NB4 (cell line): Measurements from ENCODE around the gene PLA2G2C.

Source experiments
- DNase-seq: peaks from one replicate; pipeline ENCODE4 v3.0.0; 2010; ENCODE audit warnings: low read depth
- H3K4me3 ChIP-seq: one replicate; pipeline ENCODE4 v1.5.1; 2011; ENCODE audit warnings: mild to moderate bottlenecking, low read depth, low read length, moderate library complexity
- MYC ChIP-seq: IDR thresholded peaks from 2 replicates; pipeline ENCODE4 v1.6.1; 2011; ENCODE audit warnings: low read depth, low read length
- POLR2A ChIP-seq: IDR thresholded peaks from 2 replicates; pipeline ENCODE4 v1.6.1; 2011; ENCODE audit warnings: mild to moderate bottlenecking; ENCODE audit not compliant: insufficient read length; ENCODE audit errors: extremely low read depth
- TF ChIP-seq, protein P1 (sequence below): IDR thresholded peaks from 2 replicates; pipeline ENCODE4 v1.6.1; 2011; ENCODE audit warnings: low read depth, low read length
- TF ChIP-seq, protein P2 (sequence below): IDR thresholded peaks from one replicate; pipeline ENCODE4 v1.5.1; 2012; ENCODE audit warnings: low read depth, low read length

PLA2G2C gene

DNA sequence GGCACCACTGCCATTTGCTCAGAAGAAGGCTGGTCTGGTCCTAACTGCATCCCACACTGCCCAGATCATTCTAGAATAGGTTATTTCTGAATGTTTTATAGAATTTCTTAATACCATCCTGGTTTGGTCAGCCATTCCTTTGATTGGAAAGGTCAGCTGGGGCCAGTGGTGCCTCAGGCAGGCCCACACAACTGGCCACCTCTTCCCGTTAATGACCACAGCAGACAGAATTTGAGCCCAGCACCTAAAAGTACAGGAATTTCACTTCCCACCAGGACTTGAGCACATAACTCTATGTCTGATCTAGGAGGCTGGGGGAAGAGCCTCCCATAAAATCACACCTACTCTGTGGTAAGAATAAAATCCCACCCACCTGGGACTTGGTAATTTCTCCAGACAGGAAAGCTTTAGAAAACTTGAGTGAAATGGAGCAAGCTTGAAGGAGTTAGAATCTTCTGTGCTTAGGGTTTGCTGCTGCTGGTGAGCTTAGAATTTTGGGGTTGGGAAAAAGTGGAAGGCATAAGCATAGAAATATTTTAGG is 6.6 kb upstream of the PLA2G2C start:
- no peak overlapping the region for H3K4me3 ChIP-seq
- DNase-seq: no peak

DNA sequence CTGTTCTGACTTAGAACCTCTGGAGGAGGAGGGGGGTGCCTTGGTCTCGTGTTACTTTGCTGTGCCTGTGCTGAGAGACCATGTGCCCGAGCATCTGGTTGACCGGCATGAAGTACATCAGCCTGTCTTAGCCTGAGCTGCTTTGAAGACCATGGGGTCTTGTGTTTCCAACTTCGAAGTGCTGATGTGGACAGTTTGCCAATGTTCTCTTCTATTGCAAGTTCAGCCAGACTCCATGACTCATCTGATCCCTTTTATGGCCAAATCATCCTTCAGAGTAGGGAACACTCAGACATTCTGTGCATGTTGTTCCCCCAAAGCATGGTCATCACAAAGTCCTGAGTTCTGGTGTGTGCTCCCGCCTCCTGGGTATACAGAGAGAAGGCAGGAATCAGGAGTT is 6.0 kb upstream of the PLA2G2C start:
- DNase-seq: no peak
- no peak overlapping the region for H3K4me3 ChIP-seq
- TF ChIP-seq, protein P1, sequence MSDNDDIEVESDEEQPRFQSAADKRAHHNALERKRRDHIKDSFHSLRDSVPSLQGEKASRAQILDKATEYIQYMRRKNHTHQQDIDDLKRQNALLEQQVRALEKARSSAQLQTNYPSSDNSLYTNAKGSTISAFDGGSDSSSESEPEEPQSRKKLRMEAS: 0 out of 2 replicates have a peak, but pooled peaks have one; percentile 5
- TF ChIP-seq MYC: no peak

More for the DNA sequence above, 6.6 kb upstream of the PLA2G2C start:
- TF ChIP-seq, protein P2, sequence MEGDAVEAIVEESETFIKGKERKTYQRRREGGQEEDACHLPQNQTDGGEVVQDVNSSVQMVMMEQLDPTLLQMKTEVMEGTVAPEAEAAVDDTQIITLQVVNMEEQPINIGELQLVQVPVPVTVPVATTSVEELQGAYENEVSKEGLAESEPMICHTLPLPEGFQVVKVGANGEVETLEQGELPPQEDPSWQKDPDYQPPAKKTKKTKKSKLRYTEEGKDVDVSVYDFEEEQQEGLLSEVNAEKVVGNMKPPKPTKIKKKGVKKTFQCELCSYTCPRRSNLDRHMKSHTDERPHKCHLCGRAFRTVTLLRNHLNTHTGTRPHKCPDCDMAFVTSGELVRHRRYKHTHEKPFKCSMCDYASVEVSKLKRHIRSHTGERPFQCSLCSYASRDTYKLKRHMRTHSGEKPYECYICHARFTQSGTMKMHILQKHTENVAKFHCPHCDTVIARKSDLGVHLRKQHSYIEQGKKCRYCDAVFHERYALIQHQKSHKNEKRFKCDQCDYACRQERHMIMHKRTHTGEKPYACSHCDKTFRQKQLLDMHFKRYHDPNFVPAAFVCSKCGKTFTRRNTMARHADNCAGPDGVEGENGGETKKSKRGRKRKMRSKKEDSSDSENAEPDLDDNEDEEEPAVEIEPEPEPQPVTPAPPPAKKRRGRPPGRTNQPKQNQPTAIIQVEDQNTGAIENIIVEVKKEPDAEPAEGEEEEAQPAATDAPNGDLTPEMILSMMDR: no peak
- TF ChIP-seq, protein P1: no peak
- TF ChIP-seq MYC: no peak
- no peak for TF ChIP-seq POLR2A

DNA sequence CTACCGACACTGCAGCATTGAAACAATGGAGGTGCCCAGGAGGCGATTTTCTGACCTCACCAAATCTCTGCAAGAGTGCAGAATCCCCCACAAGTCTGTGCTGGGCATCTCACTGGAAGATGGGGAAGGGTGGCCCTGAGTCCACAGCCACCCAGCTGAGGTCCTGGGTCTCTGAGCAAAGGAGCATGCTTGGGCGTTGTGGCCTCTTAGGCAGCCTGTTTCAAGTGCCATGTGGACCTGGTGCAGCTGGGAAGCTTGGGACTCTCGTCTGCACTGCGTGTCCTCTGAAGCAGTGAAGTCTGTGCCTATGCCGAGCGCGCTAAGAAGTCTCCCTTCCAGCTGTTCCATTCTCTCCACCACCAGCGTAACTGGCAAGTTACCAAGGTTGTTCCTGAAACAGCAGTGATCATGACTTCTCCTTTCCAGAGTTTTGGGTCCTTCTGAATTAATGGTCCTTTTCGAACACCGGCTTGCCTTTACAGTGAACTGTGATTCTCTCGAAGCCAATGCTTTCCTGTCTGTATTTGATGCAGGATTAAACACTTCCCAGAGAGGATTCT is 5.0 kb upstream of the PLA2G2C start:
- TF ChIP-seq MYC (no peak), POLR2A (no peak)
- TF ChIP-seq, protein P1: no peak
- TF ChIP-seq, protein P2: no peak
- no peak for DNase-seq
- no peak overlapping the region for H3K4me3 ChIP-seq

DNA sequence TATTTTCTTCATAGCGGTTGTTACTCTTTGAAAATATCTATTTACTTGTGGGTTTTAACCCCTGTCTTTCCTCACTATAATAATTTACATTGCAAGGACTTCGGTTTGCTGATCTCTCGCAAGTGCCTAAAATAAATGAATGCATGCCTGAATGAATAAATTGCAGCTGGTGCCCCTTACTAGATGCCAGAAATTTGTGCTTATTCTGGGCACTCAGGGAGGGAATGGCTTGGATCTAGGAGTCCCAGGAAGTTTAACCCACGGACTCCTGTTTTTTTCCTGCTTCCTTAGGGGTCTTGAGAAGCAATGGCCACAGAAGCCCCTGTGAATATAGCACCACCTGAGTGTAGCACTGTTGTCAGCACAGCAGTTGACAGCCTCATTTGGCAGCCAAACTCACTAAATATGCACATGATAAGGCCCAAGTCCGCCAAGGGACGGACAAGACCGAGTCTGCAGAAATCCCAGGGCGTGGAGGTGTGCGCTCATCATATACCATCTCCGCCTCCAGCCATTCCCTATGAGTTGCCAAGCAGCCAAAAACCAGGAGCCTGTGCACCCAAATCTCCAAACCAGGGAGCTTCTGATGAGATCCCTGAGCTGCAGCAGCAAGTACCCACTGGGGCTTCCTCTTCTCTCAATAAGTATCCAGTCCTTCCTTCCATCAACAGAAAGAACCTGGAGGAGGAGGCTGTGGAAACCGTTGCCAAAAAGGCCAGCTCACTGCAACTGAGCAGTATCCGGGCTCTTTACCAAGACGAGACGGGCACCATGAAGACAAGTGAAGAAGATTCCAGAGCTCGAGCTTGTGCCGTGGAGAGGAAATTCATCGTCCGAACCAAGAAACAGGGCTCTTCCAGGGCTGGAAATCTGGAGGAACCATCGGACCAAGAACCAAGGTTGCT is 4.2 kb upstream of the PLA2G2C start:
- no peak for DNase-seq
- no peak overlapping the region for H3K4me3 ChIP-seq
- TF ChIP-seq POLR2A: no peak
- TF ChIP-seq, protein P2: no peak
- TF ChIP-seq MYC: no peak
- TF ChIP-seq, protein P1: no peak

DNA sequence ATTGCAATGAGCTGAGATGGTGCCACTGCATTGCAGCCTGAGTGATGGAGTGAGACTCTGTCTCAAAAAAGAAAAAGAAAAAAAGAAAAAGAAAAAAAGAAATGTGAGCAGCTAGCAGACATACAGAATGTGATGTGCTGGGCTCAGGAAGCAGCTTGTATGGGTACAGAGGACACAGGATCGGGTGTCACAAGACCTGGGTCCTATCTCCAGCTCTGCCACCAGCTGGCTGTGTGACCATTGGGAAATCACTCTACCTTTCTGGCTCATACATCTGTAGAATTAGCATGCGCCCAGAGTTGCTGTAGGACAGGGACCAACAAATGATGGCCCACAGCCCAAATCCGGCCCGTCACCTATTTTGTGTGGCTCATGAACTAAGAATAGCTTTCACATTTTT is 3.3 kb upstream of the PLA2G2C start:
- no peak overlapping the region for H3K4me3 ChIP-seq
- DNase-seq: no peak
- TF ChIP-seq, protein P2: no peak
- TF ChIP-seq POLR2A: no peak
- TF ChIP-seq MYC: no peak
- TF ChIP-seq, protein P1: no peak

DNA sequence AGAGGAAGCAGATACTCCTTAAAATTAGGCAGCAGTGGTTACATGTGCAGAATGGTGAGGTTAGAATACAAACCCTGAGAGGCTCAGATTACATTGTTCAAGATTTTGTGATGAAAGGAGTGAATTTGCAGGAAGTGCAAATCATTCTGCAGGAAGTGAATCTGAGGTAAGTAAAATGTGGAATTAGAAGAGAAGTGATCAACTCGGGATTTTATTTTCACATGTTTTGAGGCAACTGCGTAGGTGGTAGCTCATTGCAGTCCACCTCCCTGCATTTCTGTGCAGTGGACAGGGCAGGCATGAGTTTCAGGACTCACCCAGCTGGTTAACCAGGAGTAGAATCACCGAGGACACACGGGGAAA is 2.1 kb upstream of the PLA2G2C start:
- TF ChIP-seq, protein P1: peak; percentile 24; the same call in 1 of the 2 replicates
- TF ChIP-seq, protein P2: no peak
- peak; percentile 29 for DNase-seq
- no peak overlapping the region for H3K4me3 ChIP-seq
